Omental fat pad (tissue), 4 donors: ENCODE measurements around the gene ZNF764. TPM values are rescaled to one million over a fixed set of nuclear protein-coding genes. Genes with fewer than 3 reads are reported as not detected.
A peak's percentile ranks its signal among the peaks of the same experiment; 100 is the strongest.

Experiments used
- ATAC-seq: fragments of 150-250 bp; one replicate; pipeline ENCODE4 v1.9.1; 2016; ENCODE audit warnings: mild to moderate bottlenecking, moderate library complexity; ENCODE audit not compliant: low FRiP score
- DNase-seq: peaks from one replicate; pipeline ENCODE4 v3.0.0-alpha.2; 2019; ENCODE audit warnings: low spot score
- total RNA-seq, 4 donors: library from RNA; depleted of rRNA; stranded (reverse); fragments of >200 nt; gene quantifications; one replicate each; pipeline ENCODE4 v1.1.0, GENCODE V29; 2016
- TF ChIP-seq, protein P1 (sequence below), 3 donors: fragments of 450-650 bp; IDR thresholded peaks; one replicate each; pipeline ENCODE4 v1.5.1; 2016 to 2017; ENCODE audit warnings: antibody characterized with exemption in 3 of 3, mild to moderate bottlenecking in 3 of 3, moderate library complexity in 2 of 3

The ZNF764 gene
- total RNA-seq, 4 donors from 2014 or later = 4.5 to 15.9 (median 10.1) TPM

DNA sequence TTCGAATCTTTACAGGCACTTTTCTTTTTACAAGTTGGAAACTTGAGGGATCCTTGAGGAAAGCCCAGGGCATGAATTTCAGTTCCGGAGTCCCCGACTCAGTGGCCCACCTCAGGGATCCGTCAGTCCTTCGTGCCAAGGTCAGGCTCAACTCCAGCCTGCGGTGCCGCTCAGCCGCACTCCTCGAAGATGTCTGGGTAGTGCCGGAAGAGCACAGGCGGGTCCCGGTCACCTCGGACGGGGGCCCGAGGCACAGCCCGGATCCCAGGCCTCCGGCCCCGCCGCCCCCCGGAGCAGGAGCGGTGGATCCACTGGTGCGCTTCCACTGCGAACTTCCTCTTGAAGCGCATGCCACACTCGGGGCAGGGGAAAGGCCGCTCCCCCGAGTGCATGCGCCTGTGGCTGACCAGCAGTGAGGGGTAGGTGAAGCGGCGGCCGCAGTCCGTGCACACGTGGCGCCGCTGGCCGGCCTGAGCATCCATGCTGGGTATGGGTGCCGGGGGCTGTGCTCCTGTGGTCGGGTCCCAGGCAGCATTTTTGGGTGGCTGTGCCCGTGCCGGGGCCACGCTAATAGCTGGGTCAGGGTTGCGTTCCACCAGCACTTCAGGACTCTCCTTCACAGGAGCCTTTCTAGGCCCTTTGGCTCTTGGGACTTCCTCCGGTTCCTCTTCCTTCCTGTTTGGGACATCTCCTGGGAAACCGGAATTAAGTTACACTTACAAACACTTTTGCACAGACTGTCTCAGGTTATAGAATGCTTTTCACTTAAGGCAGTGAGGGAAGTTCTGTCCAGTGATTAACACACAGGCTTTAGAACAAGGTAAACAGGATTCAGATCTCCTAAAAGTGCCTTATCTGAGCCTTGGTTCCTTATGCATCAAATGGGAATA is 11.8 kb upstream of the ZNF764 start:
- TF ChIP-seq, protein P1, sequence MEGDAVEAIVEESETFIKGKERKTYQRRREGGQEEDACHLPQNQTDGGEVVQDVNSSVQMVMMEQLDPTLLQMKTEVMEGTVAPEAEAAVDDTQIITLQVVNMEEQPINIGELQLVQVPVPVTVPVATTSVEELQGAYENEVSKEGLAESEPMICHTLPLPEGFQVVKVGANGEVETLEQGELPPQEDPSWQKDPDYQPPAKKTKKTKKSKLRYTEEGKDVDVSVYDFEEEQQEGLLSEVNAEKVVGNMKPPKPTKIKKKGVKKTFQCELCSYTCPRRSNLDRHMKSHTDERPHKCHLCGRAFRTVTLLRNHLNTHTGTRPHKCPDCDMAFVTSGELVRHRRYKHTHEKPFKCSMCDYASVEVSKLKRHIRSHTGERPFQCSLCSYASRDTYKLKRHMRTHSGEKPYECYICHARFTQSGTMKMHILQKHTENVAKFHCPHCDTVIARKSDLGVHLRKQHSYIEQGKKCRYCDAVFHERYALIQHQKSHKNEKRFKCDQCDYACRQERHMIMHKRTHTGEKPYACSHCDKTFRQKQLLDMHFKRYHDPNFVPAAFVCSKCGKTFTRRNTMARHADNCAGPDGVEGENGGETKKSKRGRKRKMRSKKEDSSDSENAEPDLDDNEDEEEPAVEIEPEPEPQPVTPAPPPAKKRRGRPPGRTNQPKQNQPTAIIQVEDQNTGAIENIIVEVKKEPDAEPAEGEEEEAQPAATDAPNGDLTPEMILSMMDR (IDR thresholded peaks at IDR 0.05) = no peak
- no peak for ATAC-seq

DNA sequence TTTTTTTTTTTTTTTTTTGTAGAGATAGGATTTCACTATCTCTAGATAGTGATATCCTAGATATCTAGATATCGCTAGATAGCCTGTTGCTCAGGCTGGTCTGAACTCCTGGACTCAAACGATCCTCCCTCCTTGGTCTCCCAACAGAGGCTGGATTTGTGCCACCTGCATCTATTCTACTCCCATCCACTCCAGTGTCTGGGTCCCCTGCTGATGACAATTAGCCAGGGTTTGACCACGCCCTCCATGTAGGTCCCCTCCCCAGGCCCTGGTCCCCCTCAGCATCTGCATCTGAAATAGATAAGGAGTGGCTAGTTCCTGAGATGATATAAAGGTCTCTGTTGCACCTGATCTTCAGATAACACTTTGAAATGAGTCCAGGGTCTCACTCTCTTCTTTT is 11.1 kb upstream of the ZNF764 start:
- ATAC-seq (no peak), DNase-seq (no peak)
- TF ChIP-seq, protein P1 (IDR thresholded peaks at IDR 0.05) = no peak

More for the DNA sequence above, 11.8 kb upstream of the ZNF764 start:
- DNase-seq = no peak

DNA sequence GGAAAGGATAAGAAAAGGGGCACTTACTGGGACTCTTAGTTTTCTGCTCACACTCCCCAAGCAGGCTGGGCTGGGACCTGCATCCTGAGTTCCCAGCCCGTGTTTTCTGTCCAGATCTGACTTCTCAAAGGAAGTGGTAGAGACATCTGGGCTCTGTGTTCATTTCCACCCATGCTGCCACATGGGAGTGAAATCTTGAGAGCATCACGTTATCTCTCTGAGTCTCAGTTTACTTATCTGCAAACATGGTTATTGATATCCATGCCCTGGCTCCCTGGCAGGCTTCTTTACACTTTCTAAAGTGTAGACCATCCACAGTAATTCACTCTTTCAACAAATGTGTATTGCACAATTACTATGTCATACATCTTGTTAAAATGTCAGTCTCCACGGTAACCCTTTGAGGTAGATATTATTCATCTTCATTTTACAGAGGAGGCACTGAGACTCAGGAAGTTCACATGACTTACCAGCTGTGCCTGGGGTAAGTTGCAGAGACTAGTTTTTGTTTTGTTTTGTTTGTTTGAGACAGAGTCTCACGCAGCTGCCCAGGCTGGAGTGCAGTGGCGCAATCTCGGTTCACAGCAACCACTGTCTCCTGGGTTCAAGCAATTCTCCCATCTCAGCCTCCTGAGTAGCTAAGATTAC is 9.9 kb upstream of the ZNF764 start:
- peak; percentile 67 for ATAC-seq
- TF ChIP-seq, protein P1 (IDR thresholded peaks at IDR 0.05) = no peak
- no peak for DNase-seq

DNA sequence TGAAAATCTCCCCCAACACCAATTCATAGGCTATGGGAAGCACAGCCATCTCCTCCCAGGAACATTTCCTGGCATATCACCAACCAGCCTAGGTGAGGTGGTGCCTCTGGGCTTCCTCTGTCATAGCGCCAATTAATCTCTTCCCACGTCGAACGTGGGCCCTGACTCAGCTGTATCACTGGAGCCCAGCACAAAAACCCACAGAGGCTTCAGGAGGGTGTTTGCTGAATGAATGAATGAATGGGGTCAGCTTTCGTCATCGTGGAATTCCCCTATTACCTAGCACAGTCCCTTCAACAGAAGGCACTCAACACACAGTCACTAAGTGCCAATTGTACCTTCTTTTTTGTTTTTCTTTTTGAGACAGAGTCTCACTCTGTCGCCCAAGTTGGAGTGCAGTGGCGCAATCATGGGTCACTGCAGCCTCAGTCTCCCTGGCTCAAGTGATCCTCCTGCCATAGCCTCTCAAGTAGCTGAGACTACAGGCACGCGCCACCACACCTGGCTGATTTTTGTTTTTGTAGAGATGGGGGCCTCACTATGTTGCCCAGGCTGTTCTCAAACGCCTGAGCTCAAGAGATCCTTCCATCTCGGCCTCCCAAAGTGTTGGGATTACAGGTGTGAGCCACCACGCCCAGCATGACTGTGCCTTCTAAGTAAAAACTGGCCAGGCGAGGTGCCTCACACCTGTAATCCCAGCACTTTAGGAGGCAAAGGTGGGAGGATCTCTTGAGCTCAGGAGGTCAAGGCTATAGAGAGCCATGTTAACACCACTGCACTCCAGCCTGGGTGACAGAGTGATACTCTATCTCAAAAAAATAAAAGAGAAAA is 9.2 kb upstream of the ZNF764 start:
- ATAC-seq (peak; percentile 19), DNase-seq (no peak)
- TF ChIP-seq, protein P1 (IDR thresholded peaks at IDR 0.05) = no peak

DNA sequence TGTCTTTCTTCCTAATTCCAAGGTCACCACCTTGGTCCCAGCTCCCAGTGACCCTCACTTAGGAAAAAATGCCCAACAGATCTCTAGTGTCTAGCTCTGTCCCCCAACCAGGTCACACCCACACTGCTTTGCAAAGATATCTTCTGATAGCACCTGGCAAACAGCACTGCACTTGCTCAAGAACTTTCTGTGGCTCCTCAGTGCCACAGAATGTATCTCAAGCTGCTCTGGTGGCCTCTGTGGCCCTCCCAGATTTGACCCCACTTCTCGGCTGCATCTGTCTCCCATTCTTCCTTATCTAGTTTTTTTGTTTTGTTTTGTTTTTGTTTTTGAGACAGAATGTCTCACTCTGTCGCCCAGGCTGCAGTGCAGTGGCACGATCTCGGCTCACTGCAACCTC is 8.4 kb upstream of the ZNF764 start:
- DNase-seq (no peak), ATAC-seq (no peak)
- TF ChIP-seq, protein P1 (IDR thresholded peaks at IDR 0.05) = no peak

DNA sequence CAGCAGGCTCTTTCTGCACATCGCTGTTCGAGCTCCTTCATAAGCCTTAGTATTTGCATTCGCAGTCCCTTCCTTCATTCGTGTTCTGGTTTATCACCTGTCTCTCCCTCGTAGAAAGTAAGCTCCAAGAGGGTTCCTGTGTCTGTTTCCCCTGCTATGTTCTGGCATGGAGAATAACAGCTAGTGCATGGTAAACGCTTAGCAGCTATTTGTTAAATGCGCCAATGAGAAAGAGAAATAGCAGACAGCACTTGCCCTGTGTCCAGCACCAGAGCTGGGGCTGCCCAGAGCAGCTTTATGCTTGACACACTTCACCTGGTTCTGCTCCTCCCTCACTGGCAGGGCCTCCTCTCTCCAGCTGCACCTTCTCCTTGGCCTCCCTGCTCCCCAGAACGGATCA is 7.8 kb upstream of the ZNF764 start:
- DNase-seq (no peak), ATAC-seq (no peak)
- TF ChIP-seq, protein P1 (IDR thresholded peaks at IDR 0.05) = no peak
